Epithelial cell of proximal tubule (primary cell): Measurements from ENCODE around the gene ZNF407. TPM values are rescaled to one million over a fixed set of nuclear protein-coding genes. Genes with fewer than 3 reads are reported as not detected.

Experiments used
- DNase-seq: peaks from one replicate; pipeline ENCODE4 v3.0.0-alpha.2; 2011; ENCODE audit warnings: low read depth
- H3K4me3 ChIP-seq: 2 replicates; pipeline ENCODE4 v1.5.1; 2011; ENCODE audit warnings: low read depth, mild to moderate bottlenecking, low read length
- CTCF ChIP-seq: conservative IDR thresholded peaks from 2 replicates; pipeline ENCODE4 v1.5.1; 2012; ENCODE audit warnings: low read depth, mild to moderate bottlenecking, low read length
- total RNA-seq: library from RNA; depleted of rRNA; stranded (reverse); fragments of >200 nt; gene quantifications from 2 replicates; pipeline ENCODE4 v1.2.3, GENCODE V29; 2015

ZNF407 gene
- total RNA-seq, 1 donor from 2014 or later = 3.0 TPM

DNA sequence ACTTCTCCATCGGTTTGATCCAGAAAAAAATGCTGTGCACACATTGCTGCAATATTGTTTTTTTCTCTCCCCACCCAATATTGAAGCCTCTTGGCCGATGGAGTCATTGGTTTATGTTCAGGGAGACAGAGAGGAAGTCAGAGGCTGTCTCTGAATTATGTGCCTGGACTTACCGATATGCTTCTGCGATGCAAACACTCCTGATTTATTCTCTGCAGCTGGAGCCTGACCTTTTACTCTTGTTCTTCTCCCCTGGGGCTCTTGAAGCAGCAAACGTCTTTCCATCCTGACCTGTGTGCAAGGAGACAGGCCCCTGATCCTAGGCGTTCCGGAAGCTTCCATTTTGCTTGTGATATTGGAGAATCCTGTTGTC lies 511.6 kb downstream of the ZNF407 start:
- no peak for TF ChIP-seq CTCF
- no peak for DNase-seq
- H3K4me3 ChIP-seq = no peak overlapping the region

DNA sequence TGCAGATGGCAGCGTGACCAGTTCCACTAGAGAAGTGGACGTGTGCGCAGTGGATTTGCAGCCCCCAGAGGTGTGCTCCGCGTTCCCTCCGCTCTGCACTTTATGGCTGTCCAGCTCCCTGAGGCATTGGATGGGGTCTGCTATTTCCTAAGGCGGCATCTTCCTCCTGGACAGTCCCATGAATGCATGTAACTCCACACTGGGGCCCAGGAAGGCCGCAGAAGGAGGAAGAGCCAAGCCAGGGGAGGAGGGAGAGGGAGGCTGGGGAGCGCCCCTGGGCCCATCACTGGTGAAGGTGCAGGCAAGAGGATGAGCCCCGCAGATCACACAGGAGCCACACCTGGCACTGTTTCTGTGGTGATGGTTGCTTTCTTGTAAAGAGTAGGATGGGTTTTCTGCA lies 512.1 kb downstream of the ZNF407 start:
- no peak for DNase-seq
- no peak for TF ChIP-seq CTCF
- no peak overlapping the region for H3K4me3 ChIP-seq

GRCh38 chr18:75110311-75110710 lies 512.6 kb downstream of the ZNF407 start:
- TF ChIP-seq CTCF = no peak
- no peak overlapping the region for H3K4me3 ChIP-seq
- DNase-seq = no peak

DNA sequence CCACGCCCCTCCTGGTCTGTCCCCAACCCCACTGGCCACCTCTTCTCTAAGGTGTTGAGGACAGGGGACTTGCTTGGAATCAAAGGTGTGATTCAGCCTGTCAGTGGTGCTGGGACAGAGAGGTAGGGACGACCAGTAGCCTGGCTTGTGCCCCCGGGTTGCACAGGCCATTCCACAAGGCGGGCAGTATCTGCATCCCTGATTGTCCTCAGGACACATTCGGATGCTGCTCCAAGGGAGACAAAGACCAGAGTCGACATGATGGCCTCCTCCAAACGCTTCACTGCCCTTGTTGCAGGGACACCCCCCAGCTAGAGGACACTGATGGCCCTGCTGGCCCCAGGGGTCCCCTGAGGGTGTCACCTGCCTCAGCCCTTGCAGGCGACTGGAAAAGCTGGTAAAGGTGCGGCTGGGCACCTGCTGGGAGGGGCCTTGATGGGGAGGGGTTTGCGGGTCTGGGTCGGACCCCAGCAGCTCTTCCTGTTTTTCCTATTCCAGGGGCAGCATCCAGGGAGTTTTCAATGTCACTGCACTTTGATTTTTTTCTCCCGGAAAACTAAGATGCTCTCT lies 513.3 kb downstream of the ZNF407 start:
- TF ChIP-seq CTCF = no peak
- DNase-seq = no peak
- no peak overlapping the region for H3K4me3 ChIP-seq

GRCh38 chr18:75111760-75112159 lies 514.1 kb downstream of the ZNF407 start:
- no peak overlapping the region for H3K4me3 ChIP-seq
- TF ChIP-seq CTCF = no peak
- DNase-seq = no peak

- TF ChIP-seq CTCF = no peak
- no peak overlapping the region for H3K4me3 ChIP-seq
- no peak for DNase-seq
Measured at GRCh38 chr18:75112186-75113096, 514.8 kb downstream of the ZNF407 start.
